ENCODE data around the gene KLRF2.

Gene KLRF2

DNA sequence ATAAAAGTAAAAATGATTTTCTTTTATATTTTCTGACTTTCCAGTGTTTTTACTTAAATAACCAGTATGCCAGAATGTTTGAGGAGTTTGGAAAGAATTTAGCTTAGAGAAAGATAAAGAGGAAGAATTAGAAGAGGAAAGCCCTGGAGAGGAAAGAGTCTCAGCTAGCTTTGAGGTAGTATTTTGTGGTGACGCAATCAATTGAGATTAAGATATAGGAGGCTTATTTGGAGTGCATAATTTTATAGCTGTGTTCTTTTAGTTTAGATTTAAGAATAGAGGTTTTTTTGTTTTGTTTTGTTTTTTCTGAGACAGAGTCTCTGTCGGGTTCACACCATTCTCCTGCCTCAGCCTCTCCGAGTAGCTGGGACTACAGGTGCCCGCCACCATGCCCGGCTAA, 30.2 kb upstream of the KLRF2 start:
- Histone ChIP-seq H4K20me1 (ENCODE audit: insufficient read depth) (no peaks in the 10 kb centered on the region), H3K4me3 (IDR thresholded peaks at IDR 0.05; ENCODE audit: insufficient read depth, low read depth, low read length) (no peak overlapping the region), H2AFZ (ENCODE audit: low read depth) (no peak overlapping the region), H3K79me2 (ENCODE audit: insufficient read depth, low read depth) (no peaks in the 10 kb centered on the region), H3K27me3 (ENCODE audit: insufficient read depth, low read depth) (no peaks in the 10 kb centered on the region), H3K9ac (no peak overlapping the region), H3K4me2 (no peak overlapping the region), H3K27ac (no peak overlapping the region), H3K36me3 (ENCODE audit: insufficient read depth) (no peaks in the 10 kb centered on the region), H3K4me1 (ENCODE audit: low read depth, poor library complexity, severe bottlenecking) (no peaks in the 10 kb centered on the region)
- TF ChIP-seq, protein P1, sequence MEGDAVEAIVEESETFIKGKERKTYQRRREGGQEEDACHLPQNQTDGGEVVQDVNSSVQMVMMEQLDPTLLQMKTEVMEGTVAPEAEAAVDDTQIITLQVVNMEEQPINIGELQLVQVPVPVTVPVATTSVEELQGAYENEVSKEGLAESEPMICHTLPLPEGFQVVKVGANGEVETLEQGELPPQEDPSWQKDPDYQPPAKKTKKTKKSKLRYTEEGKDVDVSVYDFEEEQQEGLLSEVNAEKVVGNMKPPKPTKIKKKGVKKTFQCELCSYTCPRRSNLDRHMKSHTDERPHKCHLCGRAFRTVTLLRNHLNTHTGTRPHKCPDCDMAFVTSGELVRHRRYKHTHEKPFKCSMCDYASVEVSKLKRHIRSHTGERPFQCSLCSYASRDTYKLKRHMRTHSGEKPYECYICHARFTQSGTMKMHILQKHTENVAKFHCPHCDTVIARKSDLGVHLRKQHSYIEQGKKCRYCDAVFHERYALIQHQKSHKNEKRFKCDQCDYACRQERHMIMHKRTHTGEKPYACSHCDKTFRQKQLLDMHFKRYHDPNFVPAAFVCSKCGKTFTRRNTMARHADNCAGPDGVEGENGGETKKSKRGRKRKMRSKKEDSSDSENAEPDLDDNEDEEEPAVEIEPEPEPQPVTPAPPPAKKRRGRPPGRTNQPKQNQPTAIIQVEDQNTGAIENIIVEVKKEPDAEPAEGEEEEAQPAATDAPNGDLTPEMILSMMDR (conservative IDR thresholded peaks at IDR 0.05; ENCODE audit: low read depth, low read length): no peak

DNA sequence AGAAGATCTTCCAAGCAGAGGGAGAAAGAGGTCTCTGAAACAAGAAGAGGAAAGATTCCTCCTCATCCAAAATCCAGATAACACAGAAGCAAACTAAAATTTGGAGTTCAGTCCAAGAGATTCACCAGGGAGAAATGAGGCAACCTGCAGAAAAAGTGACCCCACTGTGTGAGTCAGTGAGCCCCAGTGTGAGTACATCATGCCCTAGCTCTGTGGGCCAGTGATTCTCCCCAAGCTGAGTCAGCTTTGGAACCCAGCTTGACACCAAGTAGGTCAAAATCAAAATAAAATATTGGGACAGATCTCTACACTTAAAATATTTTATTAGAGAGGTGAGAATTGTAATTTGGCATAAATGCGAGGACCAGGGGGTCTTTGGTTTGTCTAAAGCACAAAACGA, 29.4 kb upstream of the KLRF2 start:
- no peak overlapping the region for H3K4me3 ChIP-seq (IDR thresholded peaks at IDR 0.05; ENCODE audit: insufficient read depth, low read depth, low read length)
- no peak overlapping the region for H3K9ac ChIP-seq
- H3K27ac ChIP-seq: no peak overlapping the region
- no peaks in the 10 kb centered on the region for H3K27me3 ChIP-seq (ENCODE audit: insufficient read depth, low read depth)
- H3K4me2 ChIP-seq: no peak overlapping the region
- H4K20me1 ChIP-seq (ENCODE audit: insufficient read depth): no peaks in the 10 kb centered on the region
- H2AFZ ChIP-seq (ENCODE audit: low read depth): no peak overlapping the region
- no peaks in the 10 kb centered on the region for H3K79me2 ChIP-seq (ENCODE audit: insufficient read depth, low read depth)
- no peaks in the 10 kb centered on the region for H3K36me3 ChIP-seq (ENCODE audit: insufficient read depth)
- TF ChIP-seq, protein P1 (conservative IDR thresholded peaks at IDR 0.05; ENCODE audit: low read depth, low read length): no peak
- no peaks in the 10 kb centered on the region for H3K4me1 ChIP-seq (ENCODE audit: low read depth, poor library complexity, severe bottlenecking)

DNA sequence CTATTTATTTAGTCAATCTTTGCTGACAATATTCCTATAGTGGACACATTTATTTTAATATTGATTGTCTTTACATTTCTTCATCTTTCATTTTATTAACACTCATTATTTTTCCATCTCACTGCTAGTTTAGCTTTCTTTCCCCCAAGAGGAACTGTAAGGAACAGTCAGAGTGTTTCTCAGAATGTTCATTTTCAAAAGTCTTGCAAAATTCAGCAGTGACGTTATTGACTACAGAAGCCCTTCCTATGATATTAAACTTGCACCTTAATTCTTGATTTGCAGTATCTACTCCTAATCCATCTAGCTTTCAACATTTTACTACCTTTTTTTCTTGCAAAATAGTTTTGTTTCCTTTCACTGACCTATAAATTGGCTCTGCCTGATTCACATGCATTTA, 25.1 kb upstream of the KLRF2 start:
- Histone ChIP-seq H3K4me2 (no peak overlapping the region), H3K27ac (no peak overlapping the region), H3K27me3 (ENCODE audit: insufficient read depth, low read depth) (no peaks in the 10 kb centered on the region), H3K79me2 (ENCODE audit: insufficient read depth, low read depth) (no peaks in the 10 kb centered on the region), H3K9ac (no peak overlapping the region), H3K4me1 (ENCODE audit: low read depth, poor library complexity, severe bottlenecking) (no peaks in the 10 kb centered on the region), H2AFZ (ENCODE audit: low read depth) (no peak overlapping the region), H4K20me1 (ENCODE audit: insufficient read depth) (no peaks in the 10 kb centered on the region), H3K36me3 (ENCODE audit: insufficient read depth) (no peaks in the 10 kb centered on the region), H3K4me3 (IDR thresholded peaks at IDR 0.05; ENCODE audit: insufficient read depth, low read depth, low read length) (no peak overlapping the region)
- TF ChIP-seq, protein P1 (conservative IDR thresholded peaks at IDR 0.05; ENCODE audit: low read depth, low read length): no peak

DNA sequence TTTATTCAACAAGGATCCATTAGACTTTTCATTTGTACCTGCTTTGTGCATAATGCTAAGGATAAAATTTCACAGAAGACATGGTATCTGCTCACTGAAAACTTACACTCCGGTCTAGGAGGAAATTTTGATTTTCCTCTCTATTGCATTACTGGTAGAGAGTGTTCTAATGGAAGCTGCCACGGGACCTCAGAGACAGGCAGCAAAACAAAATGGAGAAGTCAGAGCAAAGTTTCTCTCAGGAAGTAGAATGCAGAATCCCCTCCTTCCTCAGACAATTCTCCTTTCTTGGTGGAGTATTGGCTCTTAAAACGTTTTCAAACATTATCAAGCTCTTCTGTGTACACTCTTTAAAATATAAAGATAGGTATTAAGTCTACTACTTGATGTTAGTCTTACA, 24.4 kb upstream of the KLRF2 start:
- Histone ChIP-seq H3K4me1 (ENCODE audit: low read depth, poor library complexity, severe bottlenecking) (no peaks in the 10 kb centered on the region), H3K4me3 (IDR thresholded peaks at IDR 0.05; ENCODE audit: insufficient read depth, low read depth, low read length) (no peak overlapping the region), H3K4me2 (no peak overlapping the region), H3K79me2 (ENCODE audit: insufficient read depth, low read depth) (no peaks in the 10 kb centered on the region), H3K27me3 (ENCODE audit: insufficient read depth, low read depth) (no peaks in the 10 kb centered on the region), H3K36me3 (ENCODE audit: insufficient read depth) (no peaks in the 10 kb centered on the region), H3K27ac (no peak overlapping the region), H2AFZ (ENCODE audit: low read depth) (0 out of 2 replicates have a peak overlapping the region, but pooled peaks have one; percentile 6), H4K20me1 (ENCODE audit: insufficient read depth) (no peaks in the 10 kb centered on the region), H3K9ac (no peak overlapping the region)
- TF ChIP-seq, protein P1 (conservative IDR thresholded peaks at IDR 0.05; ENCODE audit: low read depth, low read length): no peak

Data from KMS-11 (cell line).